SU-DHL-6 (cell line): Measurements from ENCODE around the gene EHBP1.

Experiments used
- H2AFZ ChIP-seq: fragments of 200-600 bp; sonication (generic); 2 replicates; pipeline ENCODE4 v1.6.1; 2014; ENCODE audit warnings: low read depth, mild to moderate bottlenecking, moderate library complexity, mixed read lengths, antibody characterized with exemption, low read length; ENCODE audit not compliant: severe bottlenecking
- H3F3A ChIP-seq: fragments of 200-600 bp; shearing (Covaris generic); 2 replicates; pipeline ENCODE4 v1.6.0; 2016; ENCODE audit warnings: antibody characterized with exemption, mild to moderate bottlenecking; ENCODE audit not compliant: insufficient read depth
- H3K27ac ChIP-seq: fragments of 200-600 bp; sonication (generic); 2 replicates; pipeline ENCODE4 v1.5.1; 2016; ENCODE audit warnings: low read depth, mild to moderate bottlenecking, low read length, moderate library complexity, mixed read lengths
- H3K27me3 ChIP-seq: fragments of 200-600 bp; sonication (generic), shearing (Covaris generic); 2 replicates; pipeline ENCODE4 v1.6.0; 2014; ENCODE audit warnings: mild to moderate bottlenecking, low read length
- H3K36me3 ChIP-seq: fragments of 200-600 bp; sonication (generic); 2 replicates; pipeline ENCODE4 v1.6.1; 2014; ENCODE audit warnings: mild to moderate bottlenecking, low read length, mixed read lengths
- H3K4me2 ChIP-seq: fragments of 300-600, 200-600 bp; shearing (Covaris generic), sonication (generic); 2 replicates; pipeline ENCODE4 v1.6.0; 2014; ENCODE audit warnings: low read length, low read depth, mild to moderate bottlenecking; ENCODE audit not compliant: poor library complexity, severe bottlenecking
- H3K4me3 ChIP-seq: fragments of 200-600 bp; sonication (generic); 2 replicates; pipeline ENCODE4 v1.5.1; 2014; ENCODE audit warnings: antibody characterized with exemption, low read length, mild to moderate bottlenecking, mixed read lengths; ENCODE audit not compliant: insufficient read depth, poor library complexity, severe bottlenecking
- H3K79me2 ChIP-seq: fragments of 200-600 bp; sonication (generic); 2 replicates; pipeline ENCODE4 v1.6.1; 2014; ENCODE audit warnings: mild to moderate bottlenecking, low read length, moderate library complexity; ENCODE audit not compliant: insufficient read depth
- H3K9ac ChIP-seq: fragments of 200-600 bp; sonication (generic); 2 replicates; pipeline ENCODE4 v1.7.0; 2014; ENCODE audit warnings: mild to moderate bottlenecking, low read length
- H3K9me2 ChIP-seq: fragments of 200-600 bp; sonication (generic); replicated peaks from 2 replicates; pipeline ENCODE4 v1.6.1; 2014; ENCODE audit warnings: low read length; ENCODE audit not compliant: insufficient read depth
- H3K9me3 ChIP-seq: fragments of 200-600 bp; sonication (generic); 2 replicates; pipeline ENCODE4 v1.6.1; 2014; ENCODE audit warnings: low read length, mixed read lengths; ENCODE audit not compliant: insufficient read depth
- H4K20me1 ChIP-seq: fragments of 200-600 bp; sonication (generic); 2 replicates; pipeline ENCODE4 v1.6.1; 2014; ENCODE audit warnings: low read depth, mild to moderate bottlenecking, antibody characterized with exemption, low read length, moderate library complexity, mixed read lengths
- EZH2phosphoT487 ChIP-seq: fragments of 200-600 bp; sonication (generic), shearing (Covaris generic); conservative IDR thresholded peaks from 2 replicates; pipeline ENCODE4 v1.6.1; 2018; ENCODE audit warnings: mild to moderate bottlenecking, antibody characterized with exemption, low read length, moderate library complexity, mixed read lengths
- TF ChIP-seq, protein P1 (sequence below): fragments of 200-600 bp; sonication (generic); IDR thresholded peaks from one replicate; pipeline ENCODE4 v1.5.1; 2017; ENCODE audit warnings: antibody characterized with exemption, mild to moderate bottlenecking, low read length, moderate library complexity; ENCODE audit not compliant: insufficient read depth, poor library complexity, severe bottlenecking

Gene EHBP1

DNA sequence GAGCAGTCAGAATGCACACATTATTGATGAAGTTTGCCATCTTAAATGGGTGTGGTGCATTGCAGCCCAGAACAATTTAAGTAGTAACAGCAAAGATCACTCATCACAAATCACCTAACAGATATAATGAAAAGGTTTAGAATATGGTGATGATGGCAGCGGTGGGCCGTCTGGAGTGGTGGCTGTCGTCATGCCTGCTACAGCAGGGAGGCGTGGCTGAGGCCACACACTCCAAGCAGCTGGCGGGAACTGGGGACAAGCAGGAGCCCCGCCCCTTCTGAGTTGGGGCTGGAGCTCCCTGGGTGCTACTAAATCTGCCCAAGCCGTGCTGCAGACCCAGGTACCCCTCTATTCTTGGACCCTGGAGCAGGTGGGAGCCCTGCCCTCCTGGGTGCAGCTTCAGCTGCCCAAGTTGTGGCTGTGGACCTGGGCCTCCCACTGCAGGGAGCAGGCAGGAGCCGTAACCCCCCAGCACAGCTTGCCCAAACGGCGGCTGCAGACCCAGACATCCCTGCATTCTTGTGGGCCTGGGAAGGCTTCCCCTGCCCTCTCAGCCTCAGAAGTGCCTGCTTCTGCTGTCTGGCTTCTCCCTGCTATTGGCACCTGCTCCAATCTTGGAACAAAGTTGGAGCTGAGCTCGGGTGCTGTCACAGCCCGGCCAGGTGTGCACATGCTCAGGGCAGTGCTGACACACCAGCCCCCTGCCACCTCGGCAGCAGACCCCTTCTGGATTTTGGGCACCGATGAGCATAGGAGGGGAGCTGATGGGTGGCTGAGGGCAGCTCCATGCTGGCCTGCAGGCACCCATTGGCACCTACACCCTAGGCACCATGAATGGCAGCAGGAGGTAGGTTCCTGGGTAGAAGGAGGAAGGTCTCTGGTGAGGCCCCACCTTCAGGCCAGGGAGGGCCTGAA is 149.3 kb downstream of the EHBP1 start:
- Histone ChIP-seq H2AFZ (no peak overlapping the region), H3K36me3 (no peaks in the 10 kb centered on the region), H3K79me2 (no peaks in the 10 kb centered on the region), H3K4me3 (no peak overlapping the region), H3K27me3 (no peaks in the 10 kb centered on the region), H3K27ac (no peak overlapping the region), H3K9me3 (no peaks in the 10 kb centered on the region), H3K9me2 (no peaks in the 10 kb centered on the region), H3F3A (no peaks in the 10 kb centered on the region), H3K4me2 (no peak overlapping the region), H3K9ac (no peak overlapping the region), H4K20me1 (no peaks in the 10 kb centered on the region)
- TF ChIP-seq, protein P1, sequence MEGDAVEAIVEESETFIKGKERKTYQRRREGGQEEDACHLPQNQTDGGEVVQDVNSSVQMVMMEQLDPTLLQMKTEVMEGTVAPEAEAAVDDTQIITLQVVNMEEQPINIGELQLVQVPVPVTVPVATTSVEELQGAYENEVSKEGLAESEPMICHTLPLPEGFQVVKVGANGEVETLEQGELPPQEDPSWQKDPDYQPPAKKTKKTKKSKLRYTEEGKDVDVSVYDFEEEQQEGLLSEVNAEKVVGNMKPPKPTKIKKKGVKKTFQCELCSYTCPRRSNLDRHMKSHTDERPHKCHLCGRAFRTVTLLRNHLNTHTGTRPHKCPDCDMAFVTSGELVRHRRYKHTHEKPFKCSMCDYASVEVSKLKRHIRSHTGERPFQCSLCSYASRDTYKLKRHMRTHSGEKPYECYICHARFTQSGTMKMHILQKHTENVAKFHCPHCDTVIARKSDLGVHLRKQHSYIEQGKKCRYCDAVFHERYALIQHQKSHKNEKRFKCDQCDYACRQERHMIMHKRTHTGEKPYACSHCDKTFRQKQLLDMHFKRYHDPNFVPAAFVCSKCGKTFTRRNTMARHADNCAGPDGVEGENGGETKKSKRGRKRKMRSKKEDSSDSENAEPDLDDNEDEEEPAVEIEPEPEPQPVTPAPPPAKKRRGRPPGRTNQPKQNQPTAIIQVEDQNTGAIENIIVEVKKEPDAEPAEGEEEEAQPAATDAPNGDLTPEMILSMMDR = no peak
- no peak for TF ChIP-seq EZH2phosphoT487

DNA sequence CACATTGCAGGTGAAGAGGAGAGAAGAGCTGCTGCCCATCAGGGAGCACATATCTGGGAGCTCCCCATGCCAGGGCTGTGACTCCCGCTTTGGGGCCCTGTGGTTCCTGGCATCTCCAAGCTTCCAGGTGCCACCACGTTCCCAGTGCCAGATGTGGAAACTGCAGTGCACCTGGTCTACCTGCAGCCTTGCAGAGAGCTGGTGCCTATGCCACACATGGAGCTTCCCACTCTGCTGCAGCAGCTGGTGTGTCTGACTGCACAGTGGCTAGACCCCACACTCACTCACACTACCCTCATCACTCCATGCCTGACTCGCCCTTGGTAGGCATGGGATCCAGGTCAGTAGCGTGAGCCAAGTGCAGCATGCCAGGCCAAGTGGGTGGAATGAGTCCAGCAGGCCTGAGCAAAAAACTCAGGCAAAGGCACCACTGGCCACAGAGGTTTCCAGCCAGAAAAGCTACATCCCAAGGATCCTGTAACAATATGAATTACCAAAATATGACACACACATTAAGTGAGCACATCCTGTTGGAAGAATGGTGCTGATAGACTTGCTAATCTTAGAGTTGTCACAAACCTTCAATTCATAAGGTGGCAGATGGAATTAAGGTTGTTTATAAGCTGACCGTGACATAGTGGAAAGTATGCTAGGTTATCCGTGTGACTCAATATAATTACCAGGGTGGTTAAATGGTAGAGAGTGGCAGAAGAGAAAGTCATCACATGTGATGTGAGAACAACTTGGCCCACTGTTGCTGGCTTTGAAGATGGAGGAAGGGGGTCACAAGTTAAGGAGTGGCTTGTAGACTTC is 150.9 kb downstream of the EHBP1 start:
- Histone ChIP-seq H3K79me2 (no peaks in the 10 kb centered on the region), H3K4me3 (no peak overlapping the region), H3F3A (no peaks in the 10 kb centered on the region), H4K20me1 (no peaks in the 10 kb centered on the region), H3K9me2 (no peaks in the 10 kb centered on the region), H3K27me3 (no peaks in the 10 kb centered on the region), H2AFZ (no peak overlapping the region), H3K36me3 (no peaks in the 10 kb centered on the region), H3K9me3 (no peaks in the 10 kb centered on the region), H3K4me2 (no peak overlapping the region), H3K27ac (no peak overlapping the region), H3K9ac (no peak overlapping the region)
- TF ChIP-seq EZH2phosphoT487 = no peak
- TF ChIP-seq, protein P1 = no peak

DNA sequence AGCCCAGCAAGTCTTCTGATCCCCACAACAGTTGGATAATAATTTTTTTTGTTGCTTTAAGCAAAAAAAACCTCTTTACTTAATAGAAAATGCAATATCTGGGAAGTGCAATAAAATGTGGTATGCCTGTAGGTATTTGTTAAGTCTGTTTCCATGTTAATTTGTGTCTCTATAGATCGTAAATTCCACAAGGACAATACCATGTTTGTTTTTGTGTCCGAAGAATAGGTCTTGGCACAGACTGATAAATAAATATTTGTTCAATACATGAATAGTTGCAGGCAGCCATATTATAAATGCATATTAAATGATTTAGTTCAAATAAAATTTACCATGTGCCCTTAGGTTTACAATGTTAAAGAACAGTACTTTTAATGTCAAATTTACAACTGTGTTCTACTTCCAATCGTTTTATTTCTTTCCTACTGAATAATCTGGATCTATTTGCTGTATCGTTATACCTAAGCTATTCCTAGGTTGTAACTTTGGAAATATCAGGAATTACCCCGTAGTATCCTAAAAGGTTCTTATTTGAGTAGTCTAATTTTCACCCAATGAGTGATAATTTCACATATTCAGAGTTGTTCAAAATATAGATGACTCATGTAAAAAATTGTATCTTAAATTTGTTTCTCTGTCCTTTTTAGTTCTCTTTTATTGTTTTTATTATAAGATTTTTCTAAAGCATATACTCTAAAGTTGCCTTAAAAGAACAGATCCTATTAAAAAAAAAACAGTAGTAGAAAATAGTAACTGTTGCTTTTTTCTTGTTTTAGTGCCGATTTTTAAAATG is 151.8 kb downstream of the EHBP1 start:
- Histone ChIP-seq H3K36me3 (no peaks in the 10 kb centered on the region), H2AFZ (no peak overlapping the region), H4K20me1 (no peaks in the 10 kb centered on the region), H3K9ac (no peak overlapping the region), H3K9me2 (no peaks in the 10 kb centered on the region), H3K4me3 (no peak overlapping the region), H3K27ac (no peak overlapping the region), H3K79me2 (no peaks in the 10 kb centered on the region), H3K9me3 (no peaks in the 10 kb centered on the region), H3F3A (no peaks in the 10 kb centered on the region), H3K4me2 (no peak overlapping the region), H3K27me3 (no peaks in the 10 kb centered on the region)
- TF ChIP-seq, protein P1 = no peak
- TF ChIP-seq EZH2phosphoT487 = no peak
